Activated naive CD8-positive, alpha-beta T cell (primary cell): ENCODE data around the gene YRDC.

Source experiments
- H3K27ac Mint-ChIP-seq: one replicate; pipeline ENCODE4 v1.8.0; 2021; ENCODE audit warnings: mixed read lengths
- H3K27me3 Mint-ChIP-seq: one replicate; pipeline ENCODE4 v1.8.0; 2021; ENCODE audit warnings: mixed read lengths
- H3K36me3 Mint-ChIP-seq: one replicate; pipeline ENCODE4 v1.8.0; 2021; ENCODE audit warnings: mixed read lengths
- H3K4me1 Mint-ChIP-seq: one replicate; pipeline ENCODE4 v1.8.0; 2021; ENCODE audit warnings: low read depth, mixed read lengths
- H3K4me3 Mint-ChIP-seq: one replicate; pipeline ENCODE4 v1.8.0; 2021; ENCODE audit warnings: mild to moderate bottlenecking, mixed read lengths
- H3K9me3 Mint-ChIP-seq: one replicate; pipeline ENCODE4 v1.8.0; 2021; ENCODE audit warnings: low read depth, mixed read lengths

The YRDC gene

GRCh38 chr1:37831809-37832208 is 23.8 kb upstream of the YRDC start:
- H3K4me3 Mint-ChIP-seq: no peak overlapping the region
- no peaks in the 10 kb centered on the region for H3K4me1 Mint-ChIP-seq
- H3K36me3 Mint-ChIP-seq: peaks cover 10% of the 10 kb centered on the region
- no peak overlapping the region for H3K27ac Mint-ChIP-seq
- no peaks in the 10 kb centered on the region for H3K9me3 Mint-ChIP-seq
- H3K27me3 Mint-ChIP-seq: no peaks in the 10 kb centered on the region

- H3K27me3 Mint-ChIP-seq: no peaks in the 10 kb centered on the region
- no peaks in the 10 kb centered on the region for H3K9me3 Mint-ChIP-seq
- no peak overlapping the region for H3K27ac Mint-ChIP-seq
- peaks cover 10% of the 10 kb centered on the region for H3K36me3 Mint-ChIP-seq
- H3K4me3 Mint-ChIP-seq: no peak overlapping the region
- no peaks in the 10 kb centered on the region for H3K4me1 Mint-ChIP-seq
These were observed 23.1 kb upstream of the YRDC start for GRCh38 chr1:37831109-37831508.

GRCh38 chr1:37828410-37829074 is 20.5 kb upstream of the YRDC start:
- no peak overlapping the region for H3K27ac Mint-ChIP-seq
- H3K36me3 Mint-ChIP-seq: peaks cover 9% of the 10 kb centered on the region

GRCh38 chr1:37825506-37825905 is 17.5 kb upstream of the YRDC start:
- Mint-ChIP-seq H3K27ac (peak overlapping the region; percentile 29), H3K4me3 (no peak overlapping the region), H3K9me3 (no peaks in the 10 kb centered on the region), H3K36me3 (peaks cover 6% of the 10 kb centered on the region), H3K4me1 (peaks cover 16% of the 10 kb centered on the region), H3K27me3 (no peaks in the 10 kb centered on the region)

More at GRCh38 chr1:37828410-37829074, 20.5 kb upstream of the YRDC start:
- Mint-ChIP-seq H3K4me3 (no peak overlapping the region), H3K27me3 (no peaks in the 10 kb centered on the region), H3K4me1 (peaks cover 14% of the 10 kb centered on the region), H3K9me3 (no peaks in the 10 kb centered on the region)

GRCh38 chr1:37824001-37824400 is 16.0 kb upstream of the YRDC start:
- no peaks in the 10 kb centered on the region for H3K27me3 Mint-ChIP-seq
- peaks cover 6% of the 10 kb centered on the region for H3K36me3 Mint-ChIP-seq
- H3K4me1 Mint-ChIP-seq: peaks cover 16% of the 10 kb centered on the region
- H3K27ac Mint-ChIP-seq: no peak overlapping the region
- H3K9me3 Mint-ChIP-seq: no peaks in the 10 kb centered on the region
- H3K4me3 Mint-ChIP-seq: no peak overlapping the region

- peak overlapping the region; percentile 81 for H3K27ac Mint-ChIP-seq
- peaks cover 6% of the 10 kb centered on the region for H3K36me3 Mint-ChIP-seq
- H3K4me1 Mint-ChIP-seq: peaks cover 16% of the 10 kb centered on the region
- H3K27me3 Mint-ChIP-seq: no peaks in the 10 kb centered on the region
- no peak overlapping the region for H3K4me3 Mint-ChIP-seq
- no peaks in the 10 kb centered on the region for H3K9me3 Mint-ChIP-seq
These were observed 15.2 kb upstream of the YRDC start for GRCh38 chr1:37822906-37823815.

- peaks cover 16% of the 10 kb centered on the region for H3K4me1 Mint-ChIP-seq
- H3K36me3 Mint-ChIP-seq: peaks cover 5% of the 10 kb centered on the region
- H3K27ac Mint-ChIP-seq: no peak overlapping the region
- no peaks in the 10 kb centered on the region for H3K9me3 Mint-ChIP-seq
- no peak overlapping the region for H3K4me3 Mint-ChIP-seq
- H3K27me3 Mint-ChIP-seq: no peaks in the 10 kb centered on the region
These were observed 13.5 kb upstream of the YRDC start for GRCh38 chr1:37821481-37821880.

GRCh38 chr1:37817481-37817880 is 9.5 kb upstream of the YRDC start:
- Mint-ChIP-seq H3K27ac (no peak overlapping the region), H3K27me3 (no peaks in the 10 kb centered on the region), H3K9me3 (no peaks in the 10 kb centered on the region), H3K4me1 (no peaks in the 10 kb centered on the region), H3K36me3 (no peaks in the 10 kb centered on the region), H3K4me3 (no peak overlapping the region)

GRCh38 chr1:37814252-37814651 is 6.2 kb upstream of the YRDC start:
- no peaks in the 10 kb centered on the region for H3K9me3 Mint-ChIP-seq
- H3K36me3 Mint-ChIP-seq: peaks cover 3% of the 10 kb centered on the region
- H3K27ac Mint-ChIP-seq: no peak overlapping the region
- peaks cover 8% of the 10 kb centered on the region for H3K4me1 Mint-ChIP-seq
- no peaks in the 10 kb centered on the region for H3K27me3 Mint-ChIP-seq
- no peak overlapping the region for H3K4me3 Mint-ChIP-seq

- Mint-ChIP-seq H3K27me3 (no peaks in the 10 kb centered on the region), H3K4me3 (no peak overlapping the region), H3K27ac (no peak overlapping the region), H3K9me3 (no peaks in the 10 kb centered on the region), H3K36me3 (peaks cover 3% of the 10 kb centered on the region), H3K4me1 (peaks cover 15% of the 10 kb centered on the region)
These were observed 5.6 kb upstream of the YRDC start for GRCh38 chr1:37813529-37814145.

- H3K4me3 Mint-ChIP-seq: peak overlapping the region; percentile 27
- H3K4me1 Mint-ChIP-seq: peaks cover 21% of the 10 kb centered on the region
- H3K27ac Mint-ChIP-seq: peak overlapping the region; percentile 50
- H3K9me3 Mint-ChIP-seq: no peaks in the 10 kb centered on the region
- no peaks in the 10 kb centered on the region for H3K27me3 Mint-ChIP-seq
- H3K36me3 Mint-ChIP-seq: peaks cover 3% of the 10 kb centered on the region
These were observed 3.1 kb upstream of the YRDC start for GRCh38 chr1:37811027-37811655.

GRCh38 chr1:37809942-37810341 is 1.9 kb upstream of the YRDC start:
- Mint-ChIP-seq H3K36me3 (peaks cover 5% of the 10 kb centered on the region), H3K4me3 (peak overlapping the region; percentile 17), H3K27ac (no peak overlapping the region)

GRCh38 chr1:37808369-37809319 is 636 bp upstream of the YRDC start:
- peaks cover 5% of the 10 kb centered on the region for H3K36me3 Mint-ChIP-seq
- no peaks in the 10 kb centered on the region for H3K27me3 Mint-ChIP-seq
- H3K27ac Mint-ChIP-seq: peak overlapping the region; percentile 89
- peaks cover 38% of the 10 kb centered on the region for H3K4me1 Mint-ChIP-seq
- H3K9me3 Mint-ChIP-seq: no peaks in the 10 kb centered on the region
- H3K4me3 Mint-ChIP-seq: peak overlapping the region; percentile 93

More at GRCh38 chr1:37809942-37810341, 1.9 kb upstream of the YRDC start:
- Mint-ChIP-seq H3K9me3 (no peaks in the 10 kb centered on the region), H3K27me3 (no peaks in the 10 kb centered on the region), H3K4me1 (peaks cover 30% of the 10 kb centered on the region)

GRCh38 chr1:37807220-37807554 is 821 bp downstream of the YRDC start:
- no peaks in the 10 kb centered on the region for H3K9me3 Mint-ChIP-seq
- peaks cover 9% of the 10 kb centered on the region for H3K36me3 Mint-ChIP-seq
- peak overlapping the region; percentile 90 for H3K4me3 Mint-ChIP-seq
- H3K27me3 Mint-ChIP-seq: no peaks in the 10 kb centered on the region
- H3K27ac Mint-ChIP-seq: peak overlapping the region; percentile 83
- peaks cover 40% of the 10 kb centered on the region for H3K4me1 Mint-ChIP-seq
